Measurements from ENCODE around the gene CADPS.

Gene CADPS

DNA sequence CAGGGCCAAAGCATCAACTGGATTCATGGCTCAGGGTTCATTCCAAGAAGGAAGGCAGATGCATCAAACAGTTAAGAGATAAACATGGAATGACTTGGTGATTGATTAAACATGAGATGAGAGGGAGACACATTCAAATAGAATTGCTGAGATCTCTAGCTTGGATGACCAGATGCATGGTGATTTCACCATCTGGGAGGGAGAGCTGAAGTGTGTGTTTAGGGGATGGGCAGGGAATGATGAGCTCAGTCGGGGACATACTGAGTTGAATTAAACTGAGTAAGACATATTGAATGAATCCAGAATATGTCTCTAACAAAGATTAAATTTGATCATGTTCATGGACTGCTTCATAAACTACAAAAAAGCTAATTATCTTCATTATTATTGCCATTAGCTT lies 35.5 kb downstream of the CADPS start:
- TF ChIP-seq, protein P1, sequence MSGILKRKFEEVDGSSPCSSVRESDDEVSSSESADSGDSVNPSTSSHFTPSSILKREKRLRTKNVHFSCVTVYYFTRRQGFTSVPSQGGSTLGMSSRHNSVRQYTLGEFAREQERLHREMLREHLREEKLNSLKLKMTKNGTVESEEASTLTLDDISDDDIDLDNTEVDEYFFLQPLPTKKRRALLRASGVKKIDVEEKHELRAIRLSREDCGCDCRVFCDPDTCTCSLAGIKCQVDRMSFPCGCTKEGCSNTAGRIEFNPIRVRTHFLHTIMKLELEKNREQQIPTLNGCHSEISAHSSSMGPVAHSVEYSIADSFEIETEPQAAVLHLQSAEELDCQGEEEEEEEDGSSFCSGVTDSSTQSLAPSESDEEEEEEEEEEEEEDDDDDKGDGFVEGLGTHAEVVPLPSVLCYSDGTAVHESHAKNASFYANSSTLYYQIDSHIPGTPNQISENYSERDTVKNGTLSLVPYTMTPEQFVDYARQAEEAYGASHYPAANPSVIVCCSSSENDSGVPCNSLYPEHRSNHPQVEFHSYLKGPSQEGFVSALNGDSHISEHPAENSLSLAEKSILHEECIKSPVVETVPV (CRISPR knock-in tag; IDR thresholded peaks at IDR 0.05), result no peak
- no peak for TF ChIP-seq ZFP3 (CRISPR knock-in tag; IDR thresholded peaks at IDR 0.05)
- no peak for TF ChIP-seq TOX (CRISPR knock-in tag; IDR thresholded peaks at IDR 0.05; ENCODE audit: borderline replicate concordance)
- no peak for TF ChIP-seq ZNF8 (CRISPR knock-in tag; IDR thresholded peaks at IDR 0.05)
- TF ChIP-seq SNAI2 (CRISPR knock-in tag; IDR thresholded peaks at IDR 0.05), result no peak
- TF ChIP-seq, protein P2, sequence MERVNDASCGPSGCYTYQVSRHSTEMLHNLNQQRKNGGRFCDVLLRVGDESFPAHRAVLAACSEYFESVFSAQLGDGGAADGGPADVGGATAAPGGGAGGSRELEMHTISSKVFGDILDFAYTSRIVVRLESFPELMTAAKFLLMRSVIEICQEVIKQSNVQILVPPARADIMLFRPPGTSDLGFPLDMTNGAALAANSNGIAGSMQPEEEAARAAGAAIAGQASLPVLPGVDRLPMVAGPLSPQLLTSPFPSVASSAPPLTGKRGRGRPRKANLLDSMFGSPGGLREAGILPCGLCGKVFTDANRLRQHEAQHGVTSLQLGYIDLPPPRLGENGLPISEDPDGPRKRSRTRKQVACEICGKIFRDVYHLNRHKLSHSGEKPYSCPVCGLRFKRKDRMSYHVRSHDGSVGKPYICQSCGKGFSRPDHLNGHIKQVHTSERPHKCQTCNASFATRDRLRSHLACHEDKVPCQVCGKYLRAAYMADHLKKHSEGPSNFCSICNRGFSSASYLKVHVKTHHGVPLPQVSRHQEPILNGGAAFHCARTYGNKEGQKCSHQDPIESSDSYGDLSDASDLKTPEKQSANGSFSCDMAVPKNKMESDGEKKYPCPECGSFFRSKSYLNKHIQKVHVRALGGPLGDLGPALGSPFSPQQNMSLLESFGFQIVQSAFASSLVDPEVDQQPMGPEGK (CRISPR knock-in tag; IDR thresholded peaks at IDR 0.05; ENCODE audit: borderline replicate concordance), result no peak
- TF ChIP-seq OSR1 (CRISPR knock-in tag; IDR thresholded peaks at IDR 0.05), result no peak
- TF ChIP-seq CSDC2 (CRISPR knock-in tag; IDR thresholded peaks at IDR 0.05), result no peak
- TF ChIP-seq, protein P3, sequence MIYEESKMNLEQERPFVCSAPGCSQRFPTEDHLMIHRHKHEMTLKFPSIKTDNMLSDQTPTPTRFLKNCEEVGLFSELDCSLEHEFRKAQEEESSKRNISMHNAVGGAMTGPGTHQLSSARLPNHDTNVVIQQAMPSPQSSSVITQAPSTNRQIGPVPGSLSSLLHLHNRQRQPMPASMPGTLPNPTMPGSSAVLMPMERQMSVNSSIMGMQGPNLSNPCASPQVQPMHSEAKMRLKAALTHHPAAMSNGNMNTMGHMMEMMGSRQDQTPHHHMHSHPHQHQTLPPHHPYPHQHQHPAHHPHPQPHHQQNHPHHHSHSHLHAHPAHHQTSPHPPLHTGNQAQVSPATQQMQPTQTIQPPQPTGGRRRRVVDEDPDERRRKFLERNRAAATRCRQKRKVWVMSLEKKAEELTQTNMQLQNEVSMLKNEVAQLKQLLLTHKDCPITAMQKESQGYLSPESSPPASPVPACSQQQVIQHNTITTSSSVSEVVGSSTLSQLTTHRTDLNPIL (CRISPR knock-in tag; IDR thresholded peaks at IDR 0.05; ENCODE audit: low read depth), result no peak
- TF ChIP-seq ZFP30 (CRISPR knock-in tag; IDR thresholded peaks at IDR 0.05), result no peak
- no peak for ATAC-seq

DNA sequence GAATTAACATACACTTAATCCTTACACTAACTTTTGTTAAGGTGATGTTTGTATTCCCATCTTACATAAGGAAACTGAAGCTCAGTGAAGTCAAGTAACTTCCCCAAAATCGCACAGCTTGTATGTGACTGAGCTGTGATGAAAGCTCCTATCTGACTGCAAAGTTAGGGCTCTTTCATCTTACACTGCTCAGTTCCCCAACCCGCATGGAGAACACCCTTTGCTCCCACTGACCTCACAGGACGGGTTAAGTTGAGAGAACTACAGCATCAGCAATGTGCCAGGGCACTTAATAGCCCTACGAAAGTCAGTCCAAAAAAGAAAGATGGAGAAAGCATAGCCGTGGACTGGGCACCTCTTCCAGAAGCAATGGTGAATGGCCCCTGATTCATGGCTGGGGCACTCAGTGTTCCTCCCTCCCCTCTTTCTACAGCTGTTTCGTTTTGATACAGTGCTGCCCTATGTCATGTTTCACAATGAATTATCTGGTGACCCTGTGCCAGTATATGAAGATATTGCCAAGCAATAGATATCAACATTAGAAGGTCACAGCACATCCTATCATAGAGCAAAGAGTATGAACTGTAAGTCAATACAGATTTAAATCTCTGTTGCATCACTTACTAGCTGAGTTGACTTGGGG lies 38.0 kb downstream of the CADPS start:
- no peak for ATAC-seq

DNA sequence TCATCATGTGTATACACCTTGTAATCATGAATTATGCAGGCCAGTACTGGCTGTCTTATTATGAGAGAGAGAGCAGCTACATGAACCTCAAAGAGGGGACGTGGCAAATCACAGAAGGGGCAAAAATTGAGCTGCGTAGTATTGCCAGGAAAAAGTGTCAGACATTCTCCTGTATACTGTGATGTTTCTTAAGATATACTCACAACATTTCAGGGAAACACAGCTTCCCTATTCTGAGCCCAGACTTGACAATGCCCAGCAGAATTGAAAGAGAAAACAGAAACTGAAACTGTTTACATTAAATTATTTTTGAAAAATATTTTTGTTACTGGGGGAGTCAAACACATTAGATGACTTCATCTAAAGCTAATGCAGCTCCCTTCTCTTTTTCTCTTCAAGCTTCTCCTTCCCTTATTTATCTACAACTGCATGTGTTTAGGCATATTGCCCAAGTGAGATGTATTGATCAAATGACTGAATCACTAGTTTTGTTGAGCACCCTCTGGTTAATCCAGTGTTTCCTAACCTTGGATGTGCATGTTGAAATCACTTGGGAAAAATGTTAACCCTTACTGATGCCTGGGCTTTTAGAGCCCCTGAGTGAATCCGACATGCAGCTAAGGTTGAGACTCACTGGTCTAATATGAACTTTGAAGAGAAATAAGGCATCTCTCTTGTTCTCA lies 39.5 kb downstream of the CADPS start:
- ATAC-seq, result no peak; the same call in 1 of the 3 replicates
- no peak for TF ChIP-seq OSR1 (CRISPR knock-in tag; IDR thresholded peaks at IDR 0.05)
- no peak for TF ChIP-seq PPARA (CRISPR knock-in tag; IDR thresholded peaks at IDR 0.05; ENCODE audit: borderline replicate concordance)
- TF ChIP-seq ZNF8 (CRISPR knock-in tag; IDR thresholded peaks at IDR 0.05), result no peak
- no peak for TF ChIP-seq BACH2 (CRISPR knock-in tag; IDR thresholded peaks at IDR 0.05; ENCODE audit: borderline replicate concordance)
- no peak for TF ChIP-seq ISL1 (CRISPR knock-in tag; IDR thresholded peaks at IDR 0.05)
- no peak for TF ChIP-seq ZNF565 (CRISPR knock-in tag; conservative IDR thresholded peaks at IDR 0.05; ENCODE audit: low read depth)
- TF ChIP-seq ESRRG (CRISPR knock-in tag; IDR thresholded peaks at IDR 0.05), result no peak

More for the DNA sequence above, 38.0 kb downstream of the CADPS start:
- no peak for TF ChIP-seq ZC3H10 (CRISPR knock-in tag; IDR thresholded peaks at IDR 0.05)
- TF ChIP-seq ARNTL (CRISPR knock-in tag; IDR thresholded peaks at IDR 0.05; ENCODE audit: borderline replicate concordance, low read depth), result no peak
- no peak for TF ChIP-seq PPARA (CRISPR knock-in tag; IDR thresholded peaks at IDR 0.05; ENCODE audit: borderline replicate concordance)
- no peak for TF ChIP-seq OSR1 (CRISPR knock-in tag; IDR thresholded peaks at IDR 0.05)
- no peak for TF ChIP-seq ZNF8 (CRISPR knock-in tag; IDR thresholded peaks at IDR 0.05)
- TF ChIP-seq RARB (CRISPR knock-in tag; IDR thresholded peaks at IDR 0.05), result no peak
- TF ChIP-seq, protein P4, sequence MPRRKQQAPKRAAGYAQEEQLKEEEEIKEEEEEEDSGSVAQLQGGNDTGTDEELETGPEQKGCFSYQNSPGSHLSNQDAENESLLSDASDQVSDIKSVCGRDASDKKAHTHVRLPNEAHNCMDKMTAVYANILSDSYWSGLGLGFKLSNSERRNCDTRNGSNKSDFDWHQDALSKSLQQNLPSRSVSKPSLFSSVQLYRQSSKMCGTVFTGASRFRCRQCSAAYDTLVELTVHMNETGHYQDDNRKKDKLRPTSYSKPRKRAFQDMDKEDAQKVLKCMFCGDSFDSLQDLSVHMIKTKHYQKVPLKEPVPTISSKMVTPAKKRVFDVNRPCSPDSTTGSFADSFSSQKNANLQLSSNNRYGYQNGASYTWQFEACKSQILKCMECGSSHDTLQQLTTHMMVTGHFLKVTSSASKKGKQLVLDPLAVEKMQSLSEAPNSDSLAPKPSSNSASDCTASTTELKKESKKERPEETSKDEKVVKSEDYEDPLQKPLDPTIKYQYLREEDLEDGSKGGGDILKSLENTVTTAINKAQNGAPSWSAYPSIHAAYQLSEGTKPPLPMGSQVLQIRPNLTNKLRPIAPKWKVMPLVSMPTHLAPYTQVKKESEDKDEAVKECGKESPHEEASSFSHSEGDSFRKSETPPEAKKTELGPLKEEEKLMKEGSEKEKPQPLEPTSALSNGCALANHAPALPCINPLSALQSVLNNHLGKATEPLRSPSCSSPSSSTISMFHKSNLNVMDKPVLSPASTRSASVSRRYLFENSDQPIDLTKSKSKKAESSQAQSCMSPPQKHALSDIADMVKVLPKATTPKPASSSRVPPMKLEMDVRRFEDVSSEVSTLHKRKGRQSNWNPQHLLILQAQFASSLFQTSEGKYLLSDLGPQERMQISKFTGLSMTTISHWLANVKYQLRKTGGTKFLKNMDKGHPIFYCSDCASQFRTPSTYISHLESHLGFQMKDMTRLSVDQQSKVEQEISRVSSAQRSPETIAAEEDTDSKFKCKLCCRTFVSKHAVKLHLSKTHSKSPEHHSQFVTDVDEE (CRISPR knock-in tag; IDR thresholded peaks at IDR 0.05), result no peak
- no peak for TF ChIP-seq GLIS3 (CRISPR knock-in tag; IDR thresholded peaks at IDR 0.05)
- TF ChIP-seq, protein P1 (CRISPR knock-in tag; IDR thresholded peaks at IDR 0.05), result no peak
- no peak for TF ChIP-seq TCF4 (CRISPR knock-in tag; IDR thresholded peaks at IDR 0.05; ENCODE audit: borderline replicate concordance)
- TF ChIP-seq ZFP3 (CRISPR knock-in tag; IDR thresholded peaks at IDR 0.05), result no peak
